K562 (cell line): Measurements from ENCODE around the gene SENP1. TPM values are rescaled to one million over a fixed set of nuclear protein-coding genes. Genes with fewer than 3 reads are reported as not detected.

Experiments
- ATAC-seq: fragments of 200-7000 bp; cut with Tn5 transposase; 3 replicates; pipeline ENCODE4 v1.9.1; 2020; ENCODE audit warnings: moderate library complexity
- BruUV-seq: library from RNA; stranded (reverse); fragments of 400-500 nt; replicated peaks from 2 replicates; lab custom pipeline; 2021; lab: Mats Ljungman, UMichigan
- CTCF ChIA-PET: fragments of 300-600 bp; formaldehyde crosslinking; extraction: SDS; loops from one replicate; lab custom pipeline; 2021; ENCODE audit warnings: low intra/inter-chr PET ratio; lab: Yijun Ruan, JAX
- POLR2A ChIA-PET: fragments of 300-600, 350-650 bp; sonication (Branson Sonifier 250); formaldehyde crosslinking; extraction: SDS; loops from one replicate; lab custom pipeline; 2021; ENCODE audit warnings: antibody characterized with exemption, inconsistent platforms; lab: Yijun Ruan, JAX
- DNase-seq, 4 experiments: peaks; one replicate each; pipeline versions ENCODE4 v3.0.0 to v3.0.0-alpha.2; 2011 to 2018; ENCODE audit warnings: low spot score in 3 of 4, mixed read lengths in 3 of 4; ENCODE audit errors: extremely low read depth in 1 of 4
- FAIRE-seq: peaks from 2 replicates; lab custom pipeline; 2011; peaks lifted over from hg19 to GRCh38; lab: Jason Lieb, UNC
- H2AFZ ChIP-seq: 2 replicates; pipeline ENCODE4 v1.6.0; 2011; ENCODE audit warnings: low read depth, low read length, control low read depth, inconsistent platforms
- H3K27ac ChIP-seq: fragments of 200-600 bp; 3 replicates; pipeline ENCODE4 v1.8.0; 2011; ENCODE audit warnings: low read depth, mild to moderate bottlenecking, control low read depth, inconsistent platforms, low read length, moderate library complexity, mixed read lengths; ENCODE audit errors: extremely low read depth
- H3K27me3 ChIP-seq, 2 experiments: fragments of 300-600 bp in 1 of 2; 2 replicates in 1 of 2; 3 replicates in 1 of 2; pipeline versions ENCODE4 v1.6.0 to v1.8.0; 2011; ENCODE audit warnings: inconsistent platforms in 2 of 2, low read length in 2 of 2, mild to moderate bottlenecking in 1 of 2, mixed read lengths in 1 of 2, moderate library complexity in 1 of 2; ENCODE audit not compliant: control insufficient read depth in 2 of 2, insufficient read depth in 2 of 2
- H3K36me3 ChIP-seq: fragments of 300-600 bp; 3 replicates; pipeline ENCODE4 v1.8.0; 2011; ENCODE audit warnings: mild to moderate bottlenecking, low read length, inconsistent platforms; ENCODE audit not compliant: control insufficient read depth, insufficient read depth
- H3K4me1 ChIP-seq, 2 experiments: fragments of 200-600 bp in 1 of 2; replicated peaks in 1 of 2; 2 replicates in 1 of 2; 3 replicates in 1 of 2; pipeline versions ENCODE4 v1.5.1 to v1.8.0; 2011; ENCODE audit warnings: inconsistent platforms in 2 of 2, low read length in 2 of 2, mild to moderate bottlenecking in 1 of 2, mixed read lengths in 1 of 2, moderate library complexity in 1 of 2; ENCODE audit not compliant: control insufficient read depth in 2 of 2, insufficient read depth in 2 of 2
- H3K4me2 ChIP-seq: 2 replicates; pipeline ENCODE4 v1.6.1; 2011; ENCODE audit warnings: low read length, control low read depth, inconsistent platforms, mixed read lengths; ENCODE audit not compliant: insufficient read depth
- H3K4me3 ChIP-seq: fragments of 200-600 bp; sonication (generic), shearing (Covaris generic); 2 replicates; pipeline ENCODE4 v1.5.1; 2016; ENCODE audit warnings: control low read depth, inconsistent platforms
- H3K79me2 ChIP-seq: fragments of 200-600 bp; 3 replicates; pipeline ENCODE4 v1.8.0; 2011; ENCODE audit warnings: low read length, inconsistent platforms; ENCODE audit not compliant: control insufficient read depth, insufficient read depth
- H3K9ac ChIP-seq, 2 experiments: 2 replicates each; pipeline versions ENCODE4 v1.6.0 to v1.6.1; 2011; ENCODE audit warnings: low read depth in 2 of 2, low read length in 2 of 2, control low read depth in 1 of 2, inconsistent platforms in 1 of 2, mild to moderate bottlenecking in 1 of 2, mixed read lengths in 1 of 2; ENCODE audit not compliant: insufficient read depth in 1 of 2
- H3K9me1 ChIP-seq: one replicate; pipeline ENCODE4 v1.6.0; 2011; ENCODE audit warnings: inconsistent platforms, mild to moderate bottlenecking, low read length, moderate library complexity; ENCODE audit not compliant: control insufficient read depth, insufficient read depth
- H3K9me3 ChIP-seq: replicated peaks from 2 replicates; pipeline ENCODE4 v1.5.1; 2011; ENCODE audit warnings: low read depth, low read length, inconsistent platforms; ENCODE audit not compliant: control insufficient read depth, insufficient read depth
- H4K20me1 ChIP-seq: replicated peaks from 2 replicates; pipeline ENCODE4 v1.6.1; 2011; ENCODE audit warnings: low read length, inconsistent platforms, mixed read lengths; ENCODE audit not compliant: control insufficient read depth, insufficient read depth
- ATF2 ChIP-seq: sonication (generic); formaldehyde crosslinking; IDR thresholded peaks from 2 replicates; pipeline ENCODE4 v1.8.1; 2022; ENCODE audit warnings: missing genetic modification reagents
- CEBPZ ChIP-seq: fragments of 150-350 bp; IDR thresholded peaks from 2 replicates; pipeline ENCODE4 v1.6.1; 2014; ENCODE audit warnings: low read depth, mild to moderate bottlenecking, low read length, borderline replicate concordance
- EHMT2 ChIP-seq: fragments of 450-650 bp; IDR thresholded peaks from 2 replicates; pipeline ENCODE4 v1.6.1; 2018; ENCODE audit warnings: antibody characterized with exemption
- ETS2 ChIP-seq: IDR thresholded peaks from 2 replicates; pipeline ENCODE4 v1.6.1; 2016; ENCODE audit warnings: borderline replicate concordance, missing genetic modification characterization, mild to moderate bottlenecking, moderate library complexity, missing compliant biosample characterization; ENCODE audit not compliant: poor library complexity, severe bottlenecking
- MAFG ChIP-seq: fragments of 450-650 bp; conservative IDR thresholded peaks from 2 replicates; pipeline ENCODE4 v1.6.1; 2016; ENCODE audit warnings: missing genetic modification characterization, missing compliant biosample characterization
- NCOA2 ChIP-seq, 2 experiments: fragments of 450-650 bp; IDR thresholded peaks; 2 replicates each; pipeline ENCODE4 v1.6.1; 2018; ENCODE audit warnings: mild to moderate bottlenecking in 2 of 2, moderate library complexity in 1 of 2; ENCODE audit not compliant: partially characterized antibody in 2 of 2
- RBM17 ChIP-seq: fragments of 200-400 bp; formaldehyde crosslinking; IDR thresholded peaks from 2 replicates; pipeline ENCODE4 v1.6.1; 2017; ENCODE audit warnings: low read depth, mild to moderate bottlenecking, low read length, borderline replicate concordance
- SIRT6 ChIP-seq: IDR thresholded peaks from one replicate; pipeline ENCODE4 v1.6.1; 2012; ENCODE audit warnings: low read depth, mild to moderate bottlenecking, control low read depth, inconsistent platforms, low read length, moderate library complexity
- TEAD4 ChIP-seq, 2 experiments: sonication (generic) in 1 of 2; formaldehyde crosslinking in 1 of 2; IDR thresholded peaks; 2 replicates each; pipeline versions ENCODE4 v1.6.1 to v1.8.0; 2012 to 2022; ENCODE audit warnings: borderline replicate concordance in 1 of 2, inconsistent platforms in 1 of 2, low read length in 1 of 2, mild to moderate bottlenecking in 1 of 2, missing genetic modification reagents in 1 of 2
- THAP12 ChIP-seq: fragments of 250-450 bp; sonication (Bioruptor Pico); IDR thresholded peaks from 2 replicates; pipeline ENCODE4 v1.9.0; 2021; ENCODE audit warnings: mild to moderate bottlenecking, inconsistent platforms
- ZNF175 ChIP-seq: fragments of 200-800 bp; sonication (Bioruptor generic); IDR thresholded peaks from 2 replicates; pipeline ENCODE4 v1.6.1; 2016; ENCODE audit warnings: low read depth, mild to moderate bottlenecking, missing genetic modification characterization, missing compliant biosample characterization
- ZNF239 ChIP-seq: fragments of 250-450 bp; sonication (Bioruptor Pico); IDR thresholded peaks from 2 replicates; pipeline ENCODE4 v1.4.0; 2020; ENCODE audit warnings: mild to moderate bottlenecking
- ZNF764 ChIP-seq: fragments of 250-450 bp; sonication (Bioruptor Pico); IDR thresholded peaks from 2 replicates; pipeline ENCODE4 v1.4.0; 2020; ENCODE audit warnings: low read depth, mild to moderate bottlenecking, moderate library complexity
- ZNF780A ChIP-seq: fragments of 250-450 bp; sonication (Bioruptor Pico); IDR thresholded peaks from 2 replicates; pipeline ENCODE4 v1.5.0; 2021; ENCODE audit warnings: mild to moderate bottlenecking
- WGBS: fragments of 100-300 bp; shearing (Covaris generic); methylation state at CpG from one replicate; pipeline ENCODE4 v1.1.6; 2016; ENCODE audit warnings: low coverage, mixed read lengths; ENCODE audit not compliant: insufficient coverage; ENCODE audit errors: missing lambda C conversion rate; 5-methylcytosine and 5-hydroxymethylcytosine counted together
- in situ Hi-C: fragments of 300-500 bp; cut with MboI; formaldehyde crosslinking; loops from 4 replicates; pipeline ENCODE4 v1.15.0; 2018; ENCODE audit warnings: inconsistent platforms, mixed read lengths
- intact Hi-C: fragments of 100-400 bp; cut with micrococcal nuclease; formaldehyde crosslinking; loops from 2 replicates; pipeline ENCODE4 v1.14.2; 2022
- polyA plus RNA-seq, 8 experiments: library from polyadenylated mRNA; depleted of rRNA in 4 of 8; stranded (reverse) in 5 of 8; unstranded in 3 of 8; fragments of >200 nt; fragmentation: Nextera tagmentation in 2 of 8; fragmentation: Illumina TruSeq in 1 of 8; extraction: Ambion mirVana in 2 of 8; extraction: Trizol in 1 of 8; gene quantifications; 2 replicates each; pipeline versions ENCODE4 v1.2.1 to v1.2.3, GENCODE V29; 2011 to 2014; ENCODE audit warnings: inconsistent platforms in 1 of 8, missing spikeins in 1 of 8
- total RNA-seq, 7 experiments: library from RNA; depleted of rRNA in 6 of 7; stranded (reverse); fragments of >200 nt in 6 of 7; fragmentation: Illumina TruSeq in 2 of 7; extraction: Trizol in 2 of 7; gene quantifications; 2 replicates each; pipeline versions ENCODE4 v1.2.1 to v1.2.3, GENCODE V29; 2011 to 2021; ENCODE audit warnings: low replicate concordance in 1 of 7

The SENP1 gene
- total and polyA plus RNA-seq, 9 of the 15 experiments (the other 6 are each of a cell fraction or from before 2014, with no cell fraction given), result 15.5 to 59.0 (median 36.3) TPM

GRCh38 chr12:48080821-48081220 is 25.1 kb downstream of the SENP1 start:
- CTCF ChIA-PET, result no interaction called here
- FAIRE-seq, result no peak
- H3K27ac ChIP-seq, result no peak overlapping the region
- no peak for TF ChIP-seq EHMT2
- TF ChIP-seq ZNF764 (CRISPR knock-in tag), result no peak
- TF ChIP-seq CEBPZ, result no peak
- no peak for TF ChIP-seq ZNF239 (CRISPR knock-in tag)
- TF ChIP-seq THAP12 (CRISPR knock-in tag), result no peak
- TF ChIP-seq MAFG, result no peak
- no peak for TF ChIP-seq ZNF780A
- TF ChIP-seq TEAD4 (IDR thresholded peaks at IDR 0.05; ENCODE audit: low read length), result no peak
- no peak for TF ChIP-seq TEAD4 (CRISPR knock-in tag; IDR thresholded peaks at IDR 0.05; ENCODE audit: borderline replicate concordance)
- TF ChIP-seq ATF2, result no peak
- no peak for TF ChIP-seq RBM17
- TF ChIP-seq ETS2, result no peak
- no peak for TF ChIP-seq SIRT6
- TF ChIP-seq NCOA2 (IDR thresholded peaks at IDR 0.05; ENCODE audit: partially characterized antibody in 2 of 2), result no peak
- no peak for TF ChIP-seq ZNF175 (CRISPR knock-in tag)

More at GRCh38 chr12:48080821-48081220, 25.1 kb downstream of the SENP1 start:
- POLR2A ChIA-PET, result no interaction called here
- Histone ChIP-seq H3K4me2 (no peak overlapping the region), H3K4me1 (no peaks in the 10 kb centered on the region), H3K9ac (no peak overlapping the region), H2AFZ (no peak overlapping the region), H3K9me3 (no peaks in the 10 kb centered on the region), H3K9me1 (no peaks in the 10 kb centered on the region), H3K79me2 (no peaks in the 10 kb centered on the region), H3K27me3 (no peaks in the 10 kb centered on the region), H3K4me3 (no peak overlapping the region), H4K20me1 (no peaks in the 10 kb centered on the region), H3K36me3 (peaks cover 58% of the 10 kb centered on the region)
- intact Hi-C loops (no loop called here), in situ Hi-C loops (no loop called here)
- 95% methylated on average over 3 of the region's 3 CpGs for WGBS
- ATAC-seq (no peak), DNase-seq (no peak)
- BruUV-seq, result no TSS peak
